DMS 273 treated with DMSO at 0.1 percent for 48 hours (cell line): Measurements from ENCODE around the gene MMP17.

Experiments used
- DNase-seq: peaks from one replicate; lab custom pipeline; 2025; lab: John Stamatoyannopoulos, UW

MMP17 gene

DNA sequence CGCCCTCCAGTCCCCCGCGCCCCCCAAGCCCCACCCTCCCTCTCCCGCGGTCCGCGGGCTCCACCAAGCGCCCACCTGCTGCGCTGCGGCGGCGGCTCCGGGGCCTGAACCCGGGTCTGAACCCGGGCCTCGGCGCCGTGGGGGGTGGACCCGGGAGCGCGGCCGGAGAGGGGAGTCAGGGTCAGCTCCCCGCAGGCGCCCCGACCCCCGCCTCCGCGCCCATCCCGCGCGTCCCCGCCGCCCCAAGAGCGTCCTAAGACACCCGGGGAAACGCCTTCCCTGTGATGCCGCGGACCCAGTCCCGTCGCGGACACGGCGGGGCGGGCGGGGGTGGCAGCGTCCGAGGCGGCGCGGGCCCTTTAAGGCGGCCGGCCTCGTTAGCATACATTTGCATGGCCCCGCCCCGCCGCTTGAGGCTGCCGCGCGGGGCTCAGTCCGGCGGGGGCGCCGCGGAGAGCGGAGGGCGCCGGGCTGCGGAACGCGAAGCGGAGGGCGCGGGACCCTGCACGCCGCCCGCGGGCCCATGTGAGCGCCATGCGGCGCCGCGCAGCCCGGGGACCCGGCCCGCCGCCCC is at the start of gene MMP17:
Gene MMP17 (plus strand): TSS at position 433 of the 574 bp plus-strand sequence. CDS start 102 bp downstream, at position 535.
- DNase-seq = no peak

DNA sequence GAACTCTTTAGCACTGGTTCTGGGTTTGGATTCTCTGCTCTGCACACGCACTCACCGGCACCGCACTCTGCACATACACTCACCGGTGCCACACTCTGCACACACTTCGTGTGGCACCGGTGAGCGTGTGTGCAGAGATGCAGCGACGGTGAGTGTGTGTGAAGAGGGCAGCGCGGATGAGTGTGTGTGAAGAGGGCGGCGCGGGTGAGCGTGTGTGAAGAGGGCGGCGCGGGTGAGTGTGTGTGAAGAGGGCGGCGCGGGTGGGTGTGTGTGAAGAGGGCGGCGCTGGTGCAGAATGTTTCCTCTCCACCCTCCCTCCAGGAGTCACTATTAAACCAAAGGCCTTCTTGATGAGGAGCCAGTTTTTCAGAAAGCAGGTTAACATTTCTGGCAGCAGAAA is 49.2 kb upstream of the MMP17 start:
- no peak for DNase-seq

DNA sequence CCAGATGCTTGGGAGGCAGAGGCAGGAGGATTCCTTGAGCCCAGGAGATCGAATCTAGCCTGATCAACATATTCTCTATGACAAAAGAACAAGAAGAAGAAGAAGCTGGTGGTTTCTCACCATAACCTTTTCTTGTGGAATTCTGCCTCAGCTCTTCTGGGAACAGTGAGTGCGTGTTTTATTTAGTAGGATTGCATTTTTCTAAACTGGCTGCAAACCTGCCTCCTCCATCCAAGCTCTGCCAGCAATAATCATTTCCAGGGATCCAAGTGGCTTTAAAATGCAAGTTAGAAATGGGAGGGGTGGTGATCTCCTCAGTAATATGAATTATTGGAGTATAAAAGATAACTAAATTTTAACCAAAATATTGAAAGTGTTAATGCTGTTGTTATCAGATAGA is 46.1 kb upstream of the MMP17 start:
- DNase-seq = no peak

DNA sequence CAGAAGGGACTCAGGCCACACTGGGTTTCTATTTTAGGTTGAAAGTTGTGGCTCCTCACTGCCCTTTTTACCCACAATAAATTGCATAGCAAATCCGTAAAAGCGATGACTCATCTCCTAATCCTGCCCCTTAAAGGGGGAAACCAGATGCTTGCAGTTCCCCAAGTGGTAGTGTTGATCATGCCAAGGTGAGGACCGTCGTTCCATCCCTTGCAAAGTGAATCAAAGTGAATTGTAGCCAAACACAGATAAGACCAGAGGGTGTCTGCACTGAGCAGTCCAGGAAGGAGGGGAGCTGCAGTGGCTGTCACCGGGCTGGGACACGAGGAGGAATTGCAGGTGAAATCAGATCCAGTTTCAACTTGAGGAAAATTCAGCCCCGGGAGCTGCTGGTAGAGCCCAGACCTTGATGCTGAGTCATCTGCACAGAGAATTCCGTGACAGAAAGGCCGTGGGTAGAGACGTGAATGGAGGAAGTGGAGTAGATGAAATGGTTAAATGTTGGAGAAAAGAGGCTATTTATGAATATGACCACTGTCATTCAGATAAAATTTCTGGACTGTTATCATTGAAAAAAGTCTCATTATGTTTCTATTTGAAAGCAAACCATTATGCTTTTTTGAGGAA is 44.2 kb upstream of the MMP17 start:
- no peak for DNase-seq

DNA sequence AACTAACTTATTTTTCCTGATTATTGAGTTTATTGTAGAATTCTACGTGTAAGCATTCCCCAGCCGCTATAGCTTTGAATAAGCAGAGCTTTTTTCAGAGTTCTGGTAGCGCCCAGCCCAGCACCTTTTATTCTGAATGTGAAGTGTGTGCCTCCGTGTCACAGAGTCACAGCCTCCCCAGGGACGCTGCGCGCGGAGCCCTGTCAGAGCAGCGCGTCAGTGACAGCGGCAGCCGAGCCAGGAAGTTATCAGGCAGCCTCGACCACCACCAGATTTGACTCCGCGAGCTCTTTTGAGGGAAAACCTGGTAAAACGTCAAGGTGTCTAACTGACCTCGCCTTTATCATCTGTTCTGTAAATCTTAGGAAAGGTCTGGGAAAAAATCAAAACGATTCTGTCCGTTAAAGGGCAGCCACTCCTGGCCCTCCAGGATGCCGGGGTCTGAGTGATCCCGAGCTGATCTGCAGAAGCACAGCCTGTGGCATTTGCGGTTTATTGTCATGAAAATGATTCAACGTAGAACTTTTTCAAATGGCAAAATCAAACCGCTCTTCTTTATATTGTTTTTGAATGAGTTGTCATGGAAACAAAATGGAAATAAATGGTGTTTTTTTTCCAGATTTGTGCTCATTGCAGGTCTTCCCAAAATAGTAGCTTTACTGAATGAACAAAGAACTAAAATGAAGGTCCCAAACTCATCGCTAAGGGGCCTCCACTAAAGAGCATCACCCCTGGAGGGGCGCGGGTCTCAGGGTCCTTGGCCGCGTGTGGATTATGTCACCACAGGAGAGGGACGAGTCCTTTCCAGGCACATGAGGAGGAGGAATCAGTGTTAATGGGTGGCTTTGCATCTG is 43.1 kb upstream of the MMP17 start:
- DNase-seq = no peak

DNA sequence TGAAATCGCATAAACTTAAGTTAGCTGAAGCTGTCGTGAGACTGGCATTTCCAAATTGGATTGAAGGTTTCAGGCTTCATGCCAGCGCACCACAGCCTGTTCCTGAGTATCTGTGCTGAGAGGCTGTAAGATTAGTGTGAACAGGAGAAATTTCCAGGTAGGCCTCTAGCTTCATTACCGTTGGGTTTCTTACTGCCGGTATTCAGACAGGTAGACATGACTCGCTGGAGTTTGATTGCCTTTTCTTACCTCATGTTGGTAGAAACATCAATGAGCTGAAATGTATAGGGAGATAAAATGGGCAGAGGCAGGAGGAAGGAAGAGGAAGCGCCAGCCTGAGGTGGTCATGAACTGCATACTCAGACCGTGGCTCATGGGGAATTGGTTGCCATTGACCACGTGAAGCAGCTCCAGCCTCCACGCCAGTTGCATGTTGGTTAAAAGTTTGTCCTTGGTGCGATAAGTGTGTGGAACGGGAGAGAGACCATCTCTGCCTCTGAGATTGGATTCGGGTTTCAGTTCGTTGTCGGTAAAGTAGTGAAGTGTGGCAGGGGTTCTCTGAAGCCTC is 42.3 kb upstream of the MMP17 start:
- DNase-seq = no peak

DNA sequence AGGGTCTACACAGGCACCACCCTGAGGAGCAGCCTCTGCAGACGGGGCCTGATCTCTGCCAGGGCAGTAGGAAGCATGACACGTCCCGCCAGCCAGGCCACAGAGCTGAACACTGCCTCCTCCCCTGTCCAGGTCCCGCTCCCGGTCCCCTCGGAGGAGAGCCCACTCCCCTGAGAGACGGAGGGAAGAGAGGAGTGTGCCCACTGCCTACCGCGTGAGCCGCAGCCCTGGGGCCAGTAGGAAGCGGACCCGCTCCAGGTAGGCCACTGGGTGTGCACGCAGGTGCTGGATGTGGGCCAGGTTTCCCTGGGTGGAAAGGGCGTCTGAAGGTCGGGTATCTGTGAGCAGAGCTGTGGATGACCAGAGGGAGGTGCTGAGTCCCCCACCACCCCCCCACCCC is 41.9 kb upstream of the MMP17 start:
- DNase-seq = no peak

DNA sequence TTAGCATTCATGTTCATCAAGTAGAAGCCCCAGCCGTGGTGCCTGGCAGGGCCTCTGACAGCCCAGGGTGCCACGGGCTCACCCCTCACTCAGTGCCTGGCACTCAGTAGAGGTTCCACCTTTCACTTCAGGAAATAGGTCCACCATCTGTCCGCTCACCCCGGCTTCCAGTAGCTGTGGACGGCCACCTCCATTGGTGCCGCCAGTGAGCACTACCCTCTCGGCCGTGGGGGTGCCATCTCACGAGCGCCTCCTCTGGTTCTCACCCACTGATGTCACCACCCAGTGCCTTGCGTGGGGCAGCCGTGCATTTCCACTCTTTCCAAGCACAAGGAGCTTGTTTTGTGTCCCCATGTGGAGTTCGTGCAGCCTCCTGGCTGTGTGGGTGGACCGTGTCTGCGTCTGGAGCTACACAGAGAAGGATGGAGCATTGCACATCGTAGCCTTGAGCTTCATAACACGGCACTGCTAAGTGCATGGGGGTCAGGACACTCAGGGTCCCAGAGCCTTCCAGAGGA is 41.0 kb upstream of the MMP17 start:
- DNase-seq = no peak

DNA sequence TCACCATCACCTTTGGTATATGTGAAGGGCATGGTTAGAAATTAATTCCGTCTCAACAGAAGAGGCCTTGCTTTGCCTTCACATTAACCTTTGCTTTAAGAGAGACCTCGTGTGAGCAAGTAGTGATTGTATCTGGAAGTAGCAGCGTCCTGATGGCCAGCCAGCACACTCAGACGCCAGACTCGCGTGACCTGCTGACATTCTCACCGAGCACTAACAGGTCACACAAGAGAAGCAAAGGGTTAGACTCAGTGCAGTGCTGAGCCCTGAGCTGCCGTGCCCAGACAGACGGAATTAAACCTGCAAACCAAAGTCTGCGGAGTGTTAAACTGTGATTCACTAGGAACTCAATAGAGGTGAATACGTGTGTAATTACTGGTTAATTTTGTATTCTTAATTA is 40.1 kb upstream of the MMP17 start:
- DNase-seq = no peak

DNA sequence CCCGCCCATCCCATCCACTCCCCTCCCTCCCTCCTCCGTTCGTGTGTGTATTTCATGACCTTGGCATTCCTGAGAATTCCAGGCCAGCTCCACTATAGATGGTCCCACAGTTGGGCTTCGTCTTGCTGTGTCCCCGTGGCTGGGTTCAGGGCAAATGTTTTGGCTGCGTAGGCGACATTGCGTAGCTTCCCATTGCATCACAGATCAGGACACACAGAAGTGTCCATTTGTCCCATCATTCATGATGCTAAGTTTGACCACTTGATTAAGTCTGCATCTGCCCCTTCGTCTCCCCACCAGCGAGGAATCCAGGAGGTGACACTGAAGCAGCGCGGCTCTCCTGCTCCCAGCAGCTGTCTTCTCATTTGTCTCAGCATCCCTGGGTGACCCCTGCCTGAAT is 38.6 kb upstream of the MMP17 start:
- no peak for DNase-seq

DNA sequence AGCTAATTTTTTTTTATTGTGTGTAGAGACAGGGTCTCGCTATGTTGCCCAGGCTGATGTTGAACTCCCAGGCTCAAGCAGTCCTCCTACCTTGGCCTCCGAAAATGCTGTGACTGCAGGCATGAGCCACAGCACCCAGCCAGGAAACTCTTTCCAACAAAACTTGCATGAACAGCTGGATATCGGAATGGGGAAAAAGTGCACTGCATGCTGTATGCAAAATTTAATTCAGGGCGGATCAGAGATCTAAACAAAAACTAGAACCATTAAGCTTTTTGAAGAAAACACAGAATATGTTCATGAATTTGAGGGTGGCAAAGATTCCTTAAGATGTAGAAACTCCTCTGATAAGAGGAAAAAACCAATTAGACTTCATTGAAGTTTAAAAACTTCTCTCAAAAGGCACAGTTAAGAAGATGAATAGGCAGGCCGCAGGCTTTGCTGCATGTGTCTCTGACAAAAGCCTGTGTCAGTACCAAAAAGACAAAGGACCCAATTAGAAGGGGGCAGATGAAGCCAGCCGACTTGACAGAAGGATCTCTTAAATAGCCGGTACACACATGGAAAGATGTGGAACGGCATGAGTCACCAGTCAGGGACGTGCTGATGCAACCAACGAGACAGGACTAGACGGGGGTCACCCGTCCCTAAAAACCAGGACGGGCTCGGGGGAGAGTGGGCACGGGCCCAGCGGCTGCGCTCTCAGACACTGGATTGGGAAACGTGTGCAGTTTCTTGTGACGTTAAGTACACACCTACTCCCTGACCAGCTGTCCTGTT is 34.8 kb upstream of the MMP17 start:
- DNase-seq = no peak

DNA sequence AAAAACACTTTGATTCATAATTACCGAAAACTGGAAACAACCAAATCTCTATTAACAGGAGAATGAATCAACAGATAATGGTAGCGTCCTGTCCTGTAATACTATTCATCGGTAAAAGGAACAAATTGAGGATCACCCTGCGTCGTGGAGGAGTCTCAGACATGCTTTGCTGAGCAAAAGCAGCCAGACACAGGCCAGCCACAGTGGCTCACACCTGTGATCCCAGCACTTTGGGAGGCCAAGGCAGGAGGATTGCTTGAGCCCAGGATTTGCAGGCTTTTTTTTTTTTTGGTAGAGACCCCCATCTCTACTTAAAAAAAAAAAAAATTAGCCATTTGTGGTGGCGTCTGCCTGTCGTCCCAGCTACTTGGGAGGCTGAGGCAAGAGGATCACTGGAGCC is 34.1 kb upstream of the MMP17 start:
- DNase-seq = no peak

DNA sequence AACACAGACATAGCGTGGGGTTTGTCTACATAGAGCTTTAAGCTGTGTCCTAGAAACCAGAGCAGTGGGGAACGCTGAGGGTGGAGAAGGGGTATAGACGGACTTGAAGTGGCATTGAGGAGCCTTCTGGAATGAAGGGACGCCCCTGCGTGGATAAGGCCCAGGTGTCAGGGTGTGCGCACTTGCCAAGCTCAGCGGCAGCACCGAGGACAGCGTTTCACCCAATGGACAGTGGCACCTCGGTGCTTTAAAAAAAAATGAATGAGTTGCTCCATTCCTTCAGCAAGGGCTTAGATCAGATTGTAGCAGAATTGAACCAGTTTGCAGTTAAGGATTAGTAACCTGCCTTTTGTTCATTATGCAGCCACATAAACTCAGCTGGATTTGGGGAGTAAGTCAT is 33.6 kb upstream of the MMP17 start:
- no peak for DNase-seq

DNA sequence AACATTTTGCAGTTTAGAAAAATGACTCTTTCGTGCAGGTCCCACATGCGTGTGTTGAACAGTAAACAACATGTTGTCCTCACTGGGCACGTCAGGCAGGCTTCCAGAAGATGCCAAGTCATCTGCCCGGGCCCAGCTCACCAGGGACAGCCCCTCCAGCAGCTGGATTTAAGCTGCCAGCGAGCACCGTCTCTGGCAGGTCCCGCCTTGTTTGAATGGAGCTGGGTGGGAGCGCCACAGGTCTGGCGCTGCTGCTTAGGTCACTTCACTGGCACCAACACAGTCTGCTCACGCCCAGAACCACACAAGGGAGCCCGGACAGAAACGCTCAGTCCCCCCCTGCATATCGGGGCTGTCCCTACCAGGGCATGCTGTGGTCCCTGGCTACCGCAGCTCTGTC is 33.1 kb upstream of the MMP17 start:
- DNase-seq = no peak

DNA sequence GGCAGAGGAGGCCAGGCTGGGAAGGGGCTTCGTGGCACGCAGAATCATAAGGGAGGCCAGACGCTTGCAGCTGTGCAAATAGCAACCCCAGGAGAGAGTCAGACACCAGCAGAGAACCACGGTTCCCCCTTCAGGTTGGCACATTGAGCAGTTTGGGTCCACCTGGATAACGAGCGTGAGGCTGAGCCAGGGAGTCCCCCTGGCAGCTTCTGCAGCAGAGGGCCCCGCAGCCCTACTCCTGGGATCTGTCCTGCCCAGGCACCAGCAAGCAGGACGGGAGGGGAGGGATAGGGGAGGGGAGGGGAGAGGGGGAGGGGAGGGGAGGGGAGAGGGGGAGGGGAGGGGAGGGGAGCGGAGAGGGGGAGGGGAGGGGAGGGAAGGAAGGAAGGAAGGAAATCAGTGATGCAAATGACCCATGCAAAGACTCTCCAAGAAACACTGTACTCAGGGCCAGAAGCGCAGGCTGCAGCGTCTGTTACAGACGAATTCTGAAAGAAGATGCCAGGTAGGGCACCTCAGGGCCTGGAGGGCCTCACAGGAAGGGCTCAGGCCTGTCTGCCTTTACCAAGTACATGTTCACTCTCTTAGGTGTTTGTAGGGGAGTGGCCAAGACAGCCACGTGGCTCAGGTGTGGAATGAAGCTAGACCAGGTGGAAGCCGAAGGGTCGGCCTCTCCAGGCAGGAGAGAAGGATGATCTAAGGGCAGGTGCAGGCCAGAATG is 32.3 kb upstream of the MMP17 start:
- DNase-seq = no peak

DNA sequence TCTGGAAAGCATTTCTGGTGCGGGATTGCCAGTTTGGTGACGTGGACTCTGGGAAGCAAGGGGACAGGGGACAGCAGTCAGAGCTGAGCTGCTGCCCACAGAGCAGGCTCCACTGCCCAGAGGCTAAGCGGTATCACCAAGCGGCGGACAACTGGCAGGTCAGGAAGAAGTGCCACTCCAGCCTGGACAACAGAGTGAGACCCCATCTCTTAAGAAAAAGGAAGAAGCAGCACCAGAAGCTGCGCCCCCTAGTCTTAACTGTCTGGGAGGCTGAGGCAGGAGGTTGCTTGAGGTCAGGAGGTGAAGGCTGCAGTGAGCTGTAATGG is 31.8 kb upstream of the MMP17 start:
- no peak for DNase-seq

DNA sequence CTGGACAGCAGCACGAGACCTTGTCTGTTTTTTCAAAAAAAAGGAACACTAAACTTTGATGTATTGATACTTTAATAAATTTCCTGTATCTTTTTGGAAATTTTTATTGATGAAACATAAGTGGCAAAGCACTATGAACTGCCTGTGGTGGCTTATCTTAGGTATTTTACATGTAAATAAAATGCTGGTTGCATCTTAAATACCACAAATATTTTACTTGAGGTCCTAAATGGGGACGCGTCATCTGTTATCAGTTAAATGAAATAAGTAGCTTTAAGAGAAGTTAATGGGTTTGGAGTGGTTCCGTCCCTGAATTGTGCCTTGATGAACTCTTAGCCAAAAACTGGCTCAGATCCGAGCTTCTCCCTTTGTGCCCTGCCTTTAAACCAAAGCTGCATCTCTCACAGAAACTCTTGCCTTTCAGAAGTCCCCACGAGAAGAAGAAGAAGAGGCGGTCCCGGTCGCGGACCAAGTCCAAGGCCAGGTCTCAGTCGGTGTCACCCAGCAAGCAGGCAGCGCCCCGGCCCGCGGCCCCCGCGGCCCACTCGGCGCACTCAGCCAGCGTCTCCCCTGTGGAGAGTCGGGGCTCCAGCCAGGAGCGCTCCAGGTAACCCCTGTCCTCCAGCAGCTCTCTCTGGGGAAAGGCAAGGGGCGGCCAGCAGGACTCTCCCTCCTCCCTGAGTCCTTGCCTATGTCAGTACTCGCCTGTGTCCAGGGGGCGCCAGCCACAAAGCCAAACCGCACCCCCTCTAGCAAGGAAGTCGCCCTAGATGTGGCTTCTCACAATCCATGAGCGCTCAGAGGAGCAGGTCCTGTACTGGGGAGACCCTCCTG is 31.2 kb upstream of the MMP17 start:
- DNase-seq = no peak

DNA sequence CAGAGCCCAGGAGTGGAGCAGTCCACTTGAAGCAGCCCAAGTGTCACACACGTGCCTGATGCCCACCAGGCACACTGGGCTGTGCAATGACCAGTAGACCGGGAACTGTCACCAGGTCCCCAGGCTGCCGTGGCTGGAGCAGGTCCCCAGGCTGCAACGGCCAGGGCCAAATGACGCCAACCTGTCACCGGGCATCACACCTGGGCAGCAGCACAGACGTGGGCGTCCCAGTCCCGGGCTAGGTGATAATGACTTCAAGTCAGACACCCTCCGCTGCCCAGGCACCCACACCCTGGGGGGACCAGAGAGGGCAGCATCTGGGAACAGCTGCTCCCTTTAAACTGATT is 30.6 kb upstream of the MMP17 start:
- DNase-seq = no peak

DNA sequence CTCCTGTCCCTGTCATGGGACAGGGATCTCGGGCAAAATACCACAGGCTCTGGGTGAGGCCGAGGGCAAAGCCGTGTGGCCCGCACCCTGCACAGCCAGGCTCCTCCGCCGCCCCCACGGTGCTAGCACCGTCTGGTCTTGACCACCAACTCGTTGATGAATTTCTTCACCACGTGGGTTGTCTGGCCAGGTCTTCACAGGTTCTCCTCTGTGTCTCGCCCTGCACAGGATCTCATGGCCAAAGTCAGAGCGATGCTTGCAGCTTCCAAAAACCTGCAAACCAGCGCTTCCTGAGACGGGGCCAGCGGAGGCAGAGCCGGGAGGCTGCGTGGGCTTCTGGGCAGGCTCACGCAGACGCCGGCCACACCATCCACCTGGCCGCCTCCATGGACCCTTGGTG is 29.0 kb upstream of the MMP17 start:
- no peak for DNase-seq

DNA sequence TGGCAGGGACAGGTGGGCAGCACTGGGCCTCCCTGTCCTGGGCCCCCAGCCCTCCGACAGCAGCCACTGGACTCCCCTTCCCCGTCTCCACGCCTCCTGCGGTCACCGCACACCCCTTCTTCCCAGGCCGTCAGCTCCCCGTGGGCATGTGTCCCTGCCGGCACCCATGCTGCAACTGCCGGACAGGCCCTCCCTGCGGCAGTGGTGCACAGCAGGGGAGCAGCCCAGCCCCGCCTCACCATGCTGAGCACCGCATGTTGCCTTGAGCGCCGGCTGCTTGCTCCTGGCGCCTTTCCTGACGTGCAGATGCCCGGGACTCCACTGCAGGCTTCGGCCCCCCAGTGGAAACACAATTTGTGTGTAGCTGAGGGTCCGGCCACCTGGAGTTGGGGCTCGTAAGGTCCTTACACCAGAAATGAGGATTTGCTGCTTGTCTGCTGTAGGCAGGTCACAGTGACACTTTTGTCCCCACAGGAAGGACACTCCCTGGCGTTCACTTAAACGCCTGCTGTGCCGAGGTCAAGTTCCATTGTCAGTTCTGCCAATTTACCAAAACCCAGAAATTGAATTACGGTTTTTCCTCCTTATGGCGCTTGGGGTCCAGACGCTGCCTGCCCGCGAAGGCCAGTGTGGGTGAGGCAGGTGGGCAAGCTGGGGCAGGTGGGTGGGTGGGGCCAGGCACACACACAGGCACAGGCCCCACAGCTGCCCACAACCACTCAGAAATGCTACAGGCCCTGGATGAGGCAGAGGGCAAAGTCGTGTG is 28.2 kb upstream of the MMP17 start:
- DNase-seq = no peak
